ENCODE measurements around the gene CNST. TPM values are rescaled to one million over a fixed set of nuclear protein-coding genes. Genes with fewer than 3 reads are reported as not detected.

Gene CNST
- total and polyA plus RNA-seq, 2 of the 13 experiments (the other 11 are each of a cell fraction or from before 2014, with no cell fraction given), result 6.3 to 12.4 TPM

DNA sequence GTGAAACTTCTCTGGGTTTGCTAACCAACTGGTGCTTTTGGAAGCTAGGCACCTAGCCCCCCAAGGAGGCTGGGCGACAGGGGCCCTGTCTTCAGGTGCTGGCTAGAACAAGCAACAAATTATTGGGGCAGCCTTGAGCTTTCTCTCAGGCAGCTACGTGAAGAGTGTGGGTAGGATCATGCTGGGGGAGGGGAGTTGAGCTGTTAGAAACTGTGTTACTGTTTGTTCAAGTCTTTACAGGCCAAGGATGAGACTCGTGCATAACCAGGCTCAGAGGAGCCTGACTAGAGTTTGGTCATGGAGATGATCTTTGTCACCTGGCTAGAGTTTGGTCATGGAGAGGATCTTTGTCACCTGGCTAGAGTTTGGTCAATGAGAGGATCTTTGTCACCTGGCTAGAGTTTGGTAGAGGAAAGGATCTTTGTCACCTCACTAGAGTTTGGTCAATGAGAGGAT, 145.3 kb downstream of the CNST start (continued):
- TF ChIP-seq STAG1 (CRISPR knock-in tag; IDR thresholded peaks at IDR 0.05) (no peak), PITX1 (CRISPR knock-in tag; IDR thresholded peaks at IDR 0.05) (peak; percentile 70), PTBP1 (IDR thresholded peaks at IDR 0.05; ENCODE audit: low read depth, low read length, poor library complexity, severe bottlenecking) (no peak), ARNT (IDR thresholded peaks at IDR 0.05) (no peak), ZBTB42 (CRISPR knock-in tag; IDR thresholded peaks at IDR 0.05) (no peak), ZFP36L2 (CRISPR knock-in tag; IDR thresholded peaks at IDR 0.05) (no peak), WIZ (CRISPR knock-in tag; IDR thresholded peaks at IDR 0.05) (no peak), SP1 (IDR thresholded peaks at IDR 0.05) (no peak), SP1 (CRISPR knock-in tag; IDR thresholded peaks at IDR 0.05) (no peak), ZNF225 (CRISPR knock-in tag; IDR thresholded peaks at IDR 0.05) (no peak)
- TF ChIP-seq, protein P1, sequence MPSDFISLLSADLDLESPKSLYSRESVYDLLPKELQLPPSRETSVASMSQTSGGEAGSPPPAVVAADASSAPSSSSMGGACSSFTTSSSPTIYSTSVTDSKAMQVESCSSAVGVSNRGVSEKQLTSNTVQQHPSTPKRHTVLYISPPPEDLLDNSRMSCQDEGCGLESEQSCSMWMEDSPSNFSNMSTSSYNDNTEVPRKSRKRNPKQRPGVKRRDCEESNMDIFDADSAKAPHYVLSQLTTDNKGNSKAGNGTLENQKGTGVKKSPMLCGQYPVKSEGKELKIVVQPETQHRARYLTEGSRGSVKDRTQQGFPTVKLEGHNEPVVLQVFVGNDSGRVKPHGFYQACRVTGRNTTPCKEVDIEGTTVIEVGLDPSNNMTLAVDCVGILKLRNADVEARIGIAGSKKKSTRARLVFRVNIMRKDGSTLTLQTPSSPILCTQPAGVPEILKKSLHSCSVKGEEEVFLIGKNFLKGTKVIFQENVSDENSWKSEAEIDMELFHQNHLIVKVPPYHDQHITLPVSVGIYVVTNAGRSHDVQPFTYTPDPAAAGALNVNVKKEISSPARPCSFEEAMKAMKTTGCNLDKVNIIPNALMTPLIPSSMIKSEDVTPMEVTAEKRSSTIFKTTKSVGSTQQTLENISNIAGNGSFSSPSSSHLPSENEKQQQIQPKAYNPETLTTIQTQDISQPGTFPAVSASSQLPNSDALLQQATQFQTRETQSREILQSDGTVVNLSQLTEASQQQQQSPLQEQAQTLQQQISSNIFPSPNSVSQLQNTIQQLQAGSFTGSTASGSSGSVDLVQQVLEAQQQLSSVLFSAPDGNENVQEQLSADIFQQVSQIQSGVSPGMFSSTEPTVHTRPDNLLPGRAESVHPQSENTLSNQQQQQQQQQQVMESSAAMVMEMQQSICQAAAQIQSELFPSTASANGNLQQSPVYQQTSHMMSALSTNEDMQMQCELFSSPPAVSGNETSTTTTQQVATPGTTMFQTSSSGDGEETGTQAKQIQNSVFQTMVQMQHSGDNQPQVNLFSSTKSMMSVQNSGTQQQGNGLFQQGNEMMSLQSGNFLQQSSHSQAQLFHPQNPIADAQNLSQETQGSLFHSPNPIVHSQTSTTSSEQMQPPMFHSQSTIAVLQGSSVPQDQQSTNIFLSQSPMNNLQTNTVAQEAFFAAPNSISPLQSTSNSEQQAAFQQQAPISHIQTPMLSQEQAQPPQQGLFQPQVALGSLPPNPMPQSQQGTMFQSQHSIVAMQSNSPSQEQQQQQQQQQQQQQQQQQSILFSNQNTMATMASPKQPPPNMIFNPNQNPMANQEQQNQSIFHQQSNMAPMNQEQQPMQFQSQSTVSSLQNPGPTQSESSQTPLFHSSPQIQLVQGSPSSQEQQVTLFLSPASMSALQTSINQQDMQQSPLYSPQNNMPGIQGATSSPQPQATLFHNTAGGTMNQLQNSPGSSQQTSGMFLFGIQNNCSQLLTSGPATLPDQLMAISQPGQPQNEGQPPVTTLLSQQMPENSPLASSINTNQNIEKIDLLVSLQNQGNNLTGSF (CRISPR knock-in tag; IDR thresholded peaks at IDR 0.05), result no peak
- TF ChIP-seq, protein P2, sequence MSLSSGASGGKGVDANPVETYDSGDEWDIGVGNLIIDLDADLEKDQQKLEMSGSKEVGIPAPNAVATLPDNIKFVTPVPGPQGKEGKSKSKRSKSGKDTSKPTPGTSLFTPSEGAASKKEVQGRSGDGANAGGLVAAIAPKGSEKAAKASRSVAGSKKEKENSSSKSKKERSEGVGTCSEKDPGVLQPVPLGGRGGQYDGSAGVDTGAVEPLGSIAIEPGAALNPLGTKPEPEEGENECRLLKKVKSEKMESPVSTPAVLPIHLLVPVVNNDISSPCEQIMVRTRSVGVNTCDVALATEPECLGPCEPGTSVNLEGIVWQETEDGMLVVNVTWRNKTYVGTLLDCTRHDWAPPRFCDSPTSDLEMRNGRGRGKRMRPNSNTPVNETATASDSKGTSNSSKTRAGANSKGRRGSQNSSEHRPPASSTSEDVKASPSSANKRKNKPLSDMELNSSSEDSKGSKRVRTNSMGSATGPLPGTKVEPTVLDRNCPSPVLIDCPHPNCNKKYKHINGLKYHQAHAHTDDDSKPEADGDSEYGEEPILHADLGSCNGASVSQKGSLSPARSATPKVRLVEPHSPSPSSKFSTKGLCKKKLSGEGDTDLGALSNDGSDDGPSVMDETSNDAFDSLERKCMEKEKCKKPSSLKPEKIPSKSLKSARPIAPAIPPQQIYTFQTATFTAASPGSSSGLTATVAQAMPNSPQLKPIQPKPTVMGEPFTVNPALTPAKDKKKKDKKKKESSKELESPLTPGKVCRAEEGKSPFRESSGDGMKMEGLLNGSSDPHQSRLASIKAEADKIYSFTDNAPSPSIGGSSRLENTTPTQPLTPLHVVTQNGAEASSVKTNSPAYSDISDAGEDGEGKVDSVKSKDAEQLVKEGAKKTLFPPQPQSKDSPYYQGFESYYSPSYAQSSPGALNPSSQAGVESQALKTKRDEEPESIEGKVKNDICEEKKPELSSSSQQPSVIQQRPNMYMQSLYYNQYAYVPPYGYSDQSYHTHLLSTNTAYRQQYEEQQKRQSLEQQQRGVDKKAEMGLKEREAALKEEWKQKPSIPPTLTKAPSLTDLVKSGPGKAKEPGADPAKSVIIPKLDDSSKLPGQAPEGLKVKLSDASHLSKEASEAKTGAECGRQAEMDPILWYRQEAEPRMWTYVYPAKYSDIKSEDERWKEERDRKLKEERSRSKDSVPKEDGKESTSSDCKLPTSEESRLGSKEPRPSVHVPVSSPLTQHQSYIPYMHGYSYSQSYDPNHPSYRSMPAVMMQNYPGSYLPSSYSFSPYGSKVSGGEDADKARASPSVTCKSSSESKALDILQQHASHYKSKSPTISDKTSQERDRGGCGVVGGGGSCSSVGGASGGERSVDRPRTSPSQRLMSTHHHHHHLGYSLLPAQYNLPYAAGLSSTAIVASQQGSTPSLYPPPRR (CRISPR knock-in tag; IDR thresholded peaks at IDR 0.05; ENCODE audit: borderline replicate concordance), result no peak
- TF ChIP-seq, protein P3, sequence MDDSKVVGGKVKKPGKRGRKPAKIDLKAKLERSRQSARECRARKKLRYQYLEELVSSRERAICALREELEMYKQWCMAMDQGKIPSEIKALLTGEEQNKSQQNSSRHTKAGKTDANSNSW (CRISPR knock-in tag; IDR thresholded peaks at IDR 0.05; ENCODE audit: borderline replicate concordance), result no peak
- TF ChIP-seq, protein P4, sequence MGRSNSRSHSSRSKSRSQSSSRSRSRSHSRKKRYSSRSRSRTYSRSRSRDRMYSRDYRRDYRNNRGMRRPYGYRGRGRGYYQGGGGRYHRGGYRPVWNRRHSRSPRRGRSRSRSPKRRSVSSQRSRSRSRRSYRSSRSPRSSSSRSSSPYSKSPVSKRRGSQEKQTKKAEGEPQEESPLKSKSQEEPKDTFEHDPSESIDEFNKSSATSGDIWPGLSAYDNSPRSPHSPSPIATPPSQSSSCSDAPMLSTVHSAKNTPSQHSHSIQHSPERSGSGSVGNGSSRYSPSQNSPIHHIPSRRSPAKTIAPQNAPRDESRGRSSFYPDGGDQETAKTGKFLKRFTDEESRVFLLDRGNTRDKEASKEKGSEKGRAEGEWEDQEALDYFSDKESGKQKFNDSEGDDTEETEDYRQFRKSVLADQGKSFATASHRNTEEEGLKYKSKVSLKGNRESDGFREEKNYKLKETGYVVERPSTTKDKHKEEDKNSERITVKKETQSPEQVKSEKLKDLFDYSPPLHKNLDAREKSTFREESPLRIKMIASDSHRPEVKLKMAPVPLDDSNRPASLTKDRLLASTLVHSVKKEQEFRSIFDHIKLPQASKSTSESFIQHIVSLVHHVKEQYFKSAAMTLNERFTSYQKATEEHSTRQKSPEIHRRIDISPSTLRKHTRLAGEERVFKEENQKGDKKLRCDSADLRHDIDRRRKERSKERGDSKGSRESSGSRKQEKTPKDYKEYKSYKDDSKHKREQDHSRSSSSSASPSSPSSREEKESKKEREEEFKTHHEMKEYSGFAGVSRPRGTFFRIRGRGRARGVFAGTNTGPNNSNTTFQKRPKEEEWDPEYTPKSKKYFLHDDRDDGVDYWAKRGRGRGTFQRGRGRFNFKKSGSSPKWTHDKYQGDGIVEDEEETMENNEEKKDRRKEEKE (IDR thresholded peaks at IDR 0.05), result no peak
- TF ChIP-seq, protein P5, sequence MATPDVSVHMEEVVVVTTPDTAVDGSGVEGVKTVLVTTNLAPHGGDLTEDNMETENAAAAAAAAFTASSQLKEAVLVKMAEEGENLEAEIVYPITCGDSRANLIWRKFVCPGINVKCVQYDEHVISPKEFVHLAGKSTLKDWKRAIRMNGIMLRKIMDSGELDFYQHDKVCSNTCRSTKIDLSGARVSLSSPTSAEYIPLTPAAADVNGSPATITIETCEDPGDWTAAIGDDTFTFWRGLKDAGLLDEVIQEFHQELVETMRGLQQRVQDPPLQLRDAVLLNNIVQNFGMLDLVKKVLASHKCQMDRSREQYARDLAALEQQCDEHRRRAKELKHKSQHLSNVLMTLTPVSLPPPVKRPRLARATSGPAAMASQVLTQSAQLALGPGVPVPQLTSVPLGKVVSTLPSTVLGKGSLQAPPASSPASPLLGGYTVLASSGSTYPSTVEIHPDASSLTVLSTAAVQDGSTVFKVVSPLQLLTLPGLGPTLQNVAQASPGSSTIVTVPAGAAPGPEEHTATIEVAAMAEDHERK (CRISPR knock-in tag; IDR thresholded peaks at IDR 0.05; ENCODE audit: low read depth), result no peak

Measured in HepG2 (cell line).